NCI-H446 (cell line): ENCODE data around the gene ZNF385A.

Experiments used
- DNase-seq, 2 experiments: peaks; one replicate each; lab custom pipeline; 2025; lab: John Stamatoyannopoulos, UW

The ZNF385A gene

DNA sequence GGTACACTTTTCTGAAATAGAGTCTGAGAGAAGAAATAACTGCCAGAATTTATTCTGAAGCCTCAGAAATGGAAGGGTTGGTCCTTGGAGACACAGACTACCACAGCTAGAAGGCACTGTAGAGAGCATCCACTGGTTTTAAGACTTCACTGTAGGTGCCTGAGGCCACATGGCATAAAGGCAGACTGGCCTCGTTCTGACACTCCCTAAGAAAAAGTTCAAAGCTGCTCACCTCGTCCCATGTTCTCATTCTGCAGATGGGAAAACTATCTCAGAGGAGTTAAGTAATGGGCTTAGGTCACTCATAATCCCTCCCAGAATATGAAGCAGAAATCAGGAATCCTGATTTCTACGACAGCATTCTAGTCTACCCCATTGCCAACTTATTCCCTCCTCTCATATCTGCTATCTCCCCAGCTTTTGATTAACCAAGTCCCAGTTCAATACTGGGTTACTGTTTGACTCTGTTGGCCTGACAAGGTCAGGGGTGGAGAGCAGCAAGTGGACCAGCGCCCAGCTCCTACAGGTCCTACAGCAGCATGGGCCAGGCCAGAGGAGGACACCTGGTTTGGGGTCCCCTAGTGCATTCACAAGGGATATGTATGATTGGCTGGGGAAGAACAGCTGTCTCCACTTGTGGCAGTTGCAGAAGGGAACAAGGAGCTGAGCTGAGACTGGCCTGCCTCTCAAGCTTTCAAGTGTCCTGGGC lies 30.8 kb upstream of the ZNF385A start:
- DNase-seq = no peak

DNA sequence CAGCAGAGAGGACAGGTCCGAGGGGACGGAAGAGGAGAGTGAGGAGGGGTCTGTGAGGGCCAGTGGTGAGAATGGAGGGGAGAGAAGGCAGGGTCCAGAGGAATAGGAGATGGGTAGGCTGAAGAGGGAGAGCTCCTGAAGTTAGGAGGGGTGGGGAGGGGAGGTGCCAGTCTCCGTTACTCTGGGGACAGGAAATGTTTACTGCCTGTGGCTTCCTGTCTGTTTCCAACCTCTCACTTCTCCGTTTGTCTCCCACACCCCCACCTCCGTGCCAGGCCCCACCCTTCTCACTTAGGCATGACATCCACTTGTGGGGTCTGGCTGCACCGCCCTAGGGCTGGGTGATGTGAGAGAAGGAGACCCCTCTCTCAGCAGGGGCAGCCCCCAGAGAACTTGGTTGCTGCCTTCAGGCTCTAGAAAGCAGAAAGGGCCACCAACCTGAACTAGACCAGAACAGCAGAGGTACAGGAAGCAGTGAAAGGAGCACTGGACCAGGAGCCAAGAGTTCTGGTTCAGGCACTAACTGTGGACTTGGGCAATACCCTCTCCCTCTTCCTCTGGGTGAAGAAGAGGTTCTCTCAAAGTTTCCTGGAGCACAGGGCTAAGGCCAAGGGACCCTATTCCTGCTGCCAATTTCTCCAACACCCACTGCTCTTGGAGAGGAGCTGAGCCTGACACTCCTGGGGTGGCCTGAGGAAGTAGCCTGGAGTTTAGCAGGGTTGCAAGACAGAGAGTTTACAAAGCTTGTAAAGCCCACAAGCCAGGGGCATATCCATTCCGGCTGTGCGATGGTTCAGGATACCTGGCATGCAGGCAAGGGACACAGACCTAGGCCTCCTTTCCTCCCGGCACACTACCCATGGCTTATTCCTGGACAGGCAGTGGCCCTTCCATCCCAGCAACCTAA lies 29.0 kb upstream of the ZNF385A start:
- DNase-seq = no peak

DNA sequence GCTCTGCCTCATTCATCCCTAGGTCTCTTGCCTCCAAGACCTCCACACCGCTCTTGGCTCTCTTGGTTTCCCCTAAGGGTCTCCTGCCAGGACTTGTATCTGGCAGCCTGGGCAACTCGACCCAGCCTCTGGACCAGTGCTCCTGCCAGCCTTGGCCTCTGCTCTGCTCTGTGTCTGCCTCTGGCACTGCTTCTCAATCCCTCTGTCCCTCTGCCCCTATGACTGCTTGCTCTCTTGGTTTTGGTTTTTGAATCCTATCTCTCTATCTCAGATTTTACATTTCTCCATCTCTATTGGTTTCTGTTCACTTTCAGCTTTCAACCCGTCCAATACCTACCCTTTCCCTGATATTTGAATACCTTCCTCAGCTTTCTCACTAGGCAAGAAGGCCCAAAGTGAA lies 28.3 kb upstream of the ZNF385A start:
- DNase-seq = no peak

DNA sequence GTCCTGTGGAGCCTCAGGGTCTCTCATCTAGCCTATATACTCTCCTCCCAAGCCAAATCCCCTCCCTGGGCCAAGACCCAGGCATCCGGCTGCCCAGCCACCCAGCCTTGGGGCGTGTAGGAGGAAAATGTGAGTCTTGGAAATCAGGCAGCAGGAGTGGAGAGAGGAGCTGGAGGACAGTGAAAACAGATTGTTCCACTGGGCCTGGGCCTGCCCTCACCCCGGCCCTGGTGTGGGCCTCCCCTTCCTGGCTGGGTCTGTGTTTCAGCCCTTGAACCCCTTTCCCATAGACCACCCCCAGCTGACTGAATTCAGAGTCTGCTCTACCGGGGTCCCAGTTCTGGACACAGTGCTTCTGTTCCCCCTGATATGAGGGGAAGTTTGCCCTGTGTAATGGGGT lies 27.8 kb upstream of the ZNF385A start:
- no peak for DNase-seq

DNA sequence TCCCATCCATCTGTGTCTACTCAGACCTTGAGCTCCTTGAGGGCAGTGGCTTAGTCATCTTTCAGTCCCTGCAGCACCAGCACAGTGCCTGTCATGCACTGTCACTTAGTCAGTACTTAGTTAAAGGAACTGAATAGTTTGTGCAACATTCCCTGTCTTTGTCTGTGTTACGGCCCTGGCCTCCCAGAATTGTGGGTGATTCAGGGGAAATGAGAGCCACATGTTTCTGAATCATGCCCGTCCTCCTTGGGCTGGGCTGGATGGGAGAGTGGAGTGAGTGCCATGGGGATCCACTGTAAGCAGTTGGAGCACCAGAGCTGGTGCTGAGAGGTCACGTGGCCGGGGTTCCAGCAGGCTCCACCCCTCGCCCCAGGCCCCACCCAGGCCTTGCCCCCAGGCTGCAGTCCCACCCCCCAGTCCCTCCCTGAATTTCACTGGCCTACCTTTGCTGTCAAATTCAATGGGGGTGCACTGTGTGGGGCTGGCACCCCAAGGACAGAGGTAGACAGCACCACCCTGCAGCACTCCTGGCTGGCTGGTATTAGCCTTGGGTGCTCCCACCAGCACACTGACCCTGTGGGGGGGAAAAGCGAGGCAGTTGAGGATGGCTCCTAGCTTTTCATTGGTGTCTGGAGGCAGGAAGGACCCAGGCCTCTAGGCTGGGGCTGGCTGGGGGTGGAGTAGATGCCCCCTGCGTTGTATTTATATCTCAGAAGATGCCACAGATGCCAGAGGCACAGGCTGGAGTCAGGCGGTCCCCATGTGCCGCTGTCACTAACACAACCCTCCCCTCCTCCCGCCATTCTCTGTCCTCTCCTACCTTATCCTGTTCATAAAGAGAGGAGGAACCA lies 27.1 kb upstream of the ZNF385A start:
- no peak for DNase-seq

DNA sequence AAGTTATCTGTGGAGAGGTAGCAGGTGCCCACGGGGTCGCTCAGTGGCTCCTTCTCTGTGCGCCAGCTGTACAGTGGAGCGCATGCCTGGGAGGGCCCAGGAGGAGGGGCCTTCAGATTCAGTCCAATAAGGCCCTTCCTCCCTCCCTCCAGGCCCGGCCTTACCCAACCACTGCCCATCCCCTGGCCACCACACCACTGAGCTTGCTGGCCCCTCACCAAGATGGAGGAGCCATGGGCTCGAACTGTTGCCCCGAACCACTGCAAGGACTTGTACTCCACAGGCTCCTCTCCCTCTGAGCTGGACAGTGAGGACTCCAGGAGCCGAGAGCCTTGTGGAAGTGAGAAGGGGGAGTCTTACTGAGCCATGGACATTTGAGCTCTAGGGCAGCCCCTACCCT lies 24.7 kb upstream of the ZNF385A start:
- DNase-seq = no peak

DNA sequence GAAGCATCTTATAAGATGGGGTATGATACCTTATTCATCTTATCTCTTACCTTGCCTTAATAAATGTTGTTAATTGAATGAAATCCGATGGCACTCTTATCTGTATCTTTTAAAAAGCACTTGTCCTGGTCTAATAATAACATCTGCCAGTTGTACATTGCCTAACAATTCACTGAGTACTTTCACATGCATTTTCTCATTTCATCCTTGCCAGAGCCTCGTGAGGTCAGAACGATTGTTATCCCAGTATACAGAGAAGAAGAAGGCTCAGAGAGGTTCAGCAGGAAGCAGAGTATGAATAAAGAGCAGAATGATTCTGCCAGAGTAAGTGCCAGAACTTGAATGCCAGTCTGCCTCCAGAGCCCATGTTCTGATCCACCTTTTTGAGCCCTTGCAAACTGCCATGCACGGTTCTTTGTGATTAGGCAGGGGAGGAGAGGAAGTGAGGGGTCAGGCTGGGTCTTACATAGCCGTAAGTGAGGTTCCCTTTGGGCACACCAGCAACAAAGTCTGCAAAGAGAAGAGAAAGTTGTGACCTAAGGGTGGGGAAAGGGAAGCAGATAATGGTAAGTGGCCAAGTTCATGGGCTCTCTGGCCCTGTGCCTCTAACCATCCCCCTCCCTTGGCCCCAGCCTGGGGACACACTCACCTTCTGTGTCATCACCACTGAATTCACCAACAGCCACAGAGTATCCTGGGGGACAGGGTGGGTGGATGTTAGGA lies 22.8 kb upstream of the ZNF385A start:
- DNase-seq = no peak

DNA sequence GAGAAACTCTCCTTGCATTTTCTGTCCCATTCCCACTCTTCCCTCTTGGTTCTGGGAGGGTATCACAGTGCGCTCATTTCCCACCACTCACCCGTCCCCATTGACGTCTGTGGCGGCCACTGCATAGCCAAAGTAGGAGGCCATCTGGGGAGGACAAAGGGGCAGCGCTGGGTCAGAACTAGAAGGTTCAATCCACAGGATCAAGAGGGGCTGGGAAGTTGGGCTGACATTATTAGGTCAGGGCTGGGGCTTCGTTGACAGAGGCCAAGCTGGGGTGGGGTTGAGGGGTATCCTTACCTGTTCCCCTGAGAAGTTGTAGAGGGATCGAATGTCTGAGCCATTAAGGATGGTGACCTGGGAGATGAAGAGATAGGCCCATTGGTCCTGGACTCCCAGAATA lies 21.0 kb upstream of the ZNF385A start:
- no peak for DNase-seq

DNA sequence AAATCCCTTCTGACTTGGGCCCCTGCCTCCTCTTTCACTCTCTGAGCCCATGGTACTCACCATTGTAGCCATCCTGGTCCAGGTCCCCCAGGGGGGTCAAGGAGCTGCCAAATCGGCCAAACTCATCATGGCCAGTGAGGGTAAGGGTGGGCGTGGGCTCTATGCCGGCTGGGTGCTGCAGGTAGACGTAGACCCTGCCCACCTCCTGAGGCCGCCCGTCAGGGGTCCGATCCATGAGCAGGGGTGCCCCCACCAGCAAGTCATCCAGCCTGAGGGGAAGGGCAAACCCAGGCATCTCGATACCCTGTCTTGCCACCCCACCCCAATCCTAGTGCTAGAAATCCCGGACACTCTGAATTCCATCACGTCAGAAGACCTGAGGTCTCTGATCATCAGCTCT lies 20.6 kb upstream of the ZNF385A start:
- DNase-seq = no peak

DNA sequence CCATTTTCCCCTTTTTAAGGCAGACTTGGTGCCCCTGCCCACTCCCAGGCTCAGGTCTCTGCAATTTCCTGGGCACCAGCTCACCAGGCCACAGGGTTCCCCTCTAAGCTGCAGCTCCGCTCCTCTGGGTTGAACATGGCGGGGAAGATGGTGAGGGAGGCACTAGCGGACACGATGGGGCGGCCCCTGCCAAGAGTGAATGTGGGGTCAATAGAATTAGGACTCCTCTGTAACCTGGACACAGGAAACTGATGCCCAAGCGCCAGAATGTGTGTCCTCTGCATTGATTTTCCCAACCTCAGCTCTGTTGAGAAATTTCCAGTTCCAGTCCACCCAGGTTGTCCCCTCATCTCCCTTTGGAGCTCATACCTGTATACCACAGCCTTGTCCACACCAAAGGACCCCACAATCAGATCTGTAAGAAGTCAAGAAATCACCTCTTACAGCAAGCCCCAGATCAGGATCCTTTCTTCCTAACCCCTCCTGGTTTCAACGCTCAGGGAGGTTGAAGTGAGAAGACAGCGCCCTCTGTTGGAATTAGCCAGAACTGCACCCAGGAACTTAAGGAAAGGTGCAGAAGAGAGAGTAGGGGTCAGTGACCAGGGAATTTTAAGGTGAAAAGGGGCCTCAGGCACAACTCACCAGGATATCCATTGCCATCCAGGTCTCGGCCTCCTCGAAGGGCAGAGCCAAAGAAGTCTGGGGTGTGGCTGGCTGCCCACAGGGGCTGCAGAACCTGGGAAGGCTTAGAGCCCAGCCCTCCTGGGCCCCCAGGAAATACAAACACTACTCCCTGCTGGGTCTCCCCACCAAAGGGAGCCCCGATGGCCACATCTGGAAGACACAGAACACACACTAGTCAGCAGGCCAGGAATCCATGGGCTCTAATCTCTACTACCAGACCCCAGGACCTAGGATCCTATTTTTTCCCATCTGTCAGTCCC lies 19.8 kb upstream of the ZNF385A start:
- DNase-seq = peak; percentile 6 to 59

DNA sequence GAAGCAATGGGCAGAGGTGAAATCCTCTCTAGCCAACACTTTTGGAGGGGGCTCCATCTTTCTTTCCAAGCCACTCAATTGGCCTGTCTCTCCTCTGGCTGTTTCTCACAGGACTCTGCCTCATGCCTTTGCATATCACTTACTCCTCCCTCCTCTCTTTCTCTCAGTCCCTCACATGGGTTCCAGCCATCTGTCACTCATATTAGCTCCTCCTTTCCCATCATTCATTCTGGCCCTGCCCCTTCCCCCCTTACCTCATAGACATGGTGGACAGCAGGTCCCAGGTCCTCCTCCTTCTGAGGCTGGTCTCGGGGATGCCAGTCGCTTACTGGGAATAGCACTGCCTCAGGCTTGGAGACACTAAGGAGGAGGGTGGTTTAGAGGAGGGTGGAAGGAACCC lies 16.6 kb upstream of the ZNF385A start:
- no peak for DNase-seq

DNA sequence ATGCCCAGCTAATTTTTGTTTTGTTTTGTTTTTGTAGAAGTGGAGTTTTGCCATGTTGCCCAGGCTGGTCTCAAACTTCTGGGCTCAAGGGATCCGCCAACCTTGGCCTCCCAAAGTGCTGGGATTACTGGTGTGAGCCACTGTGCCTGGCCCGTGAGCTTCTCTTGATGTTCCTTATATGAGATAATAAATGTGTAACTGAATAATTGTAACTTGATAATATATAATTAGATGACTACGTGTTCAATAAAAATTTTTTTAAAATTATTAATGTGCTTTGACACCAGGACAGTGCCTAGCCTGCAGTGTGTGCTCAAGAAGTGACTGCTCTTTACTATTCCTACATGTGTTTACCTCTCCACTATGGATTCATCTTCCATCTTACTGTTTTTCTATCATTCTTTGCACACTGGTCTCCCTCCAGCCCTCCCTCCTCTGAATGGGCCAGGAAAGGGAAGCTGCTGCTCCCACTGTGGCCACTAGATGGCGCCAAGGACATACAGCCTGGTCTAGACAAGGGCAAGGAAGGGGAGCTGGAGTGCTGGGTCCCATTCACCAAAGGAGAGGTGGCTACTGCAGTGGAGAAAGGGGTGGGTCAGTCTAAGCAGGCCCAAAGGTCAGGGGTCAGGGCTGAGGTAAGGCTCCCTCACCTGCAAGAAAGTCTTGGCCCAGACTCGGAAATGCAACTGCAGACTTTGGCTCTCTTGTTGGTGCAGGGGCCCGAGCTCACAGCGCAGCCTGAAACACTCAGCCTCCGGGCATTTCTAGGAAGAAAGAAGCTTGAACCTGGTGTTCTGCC lies 14.7 kb upstream of the ZNF385A start:
- peak; percentile 40 to 74 for DNase-seq

DNA sequence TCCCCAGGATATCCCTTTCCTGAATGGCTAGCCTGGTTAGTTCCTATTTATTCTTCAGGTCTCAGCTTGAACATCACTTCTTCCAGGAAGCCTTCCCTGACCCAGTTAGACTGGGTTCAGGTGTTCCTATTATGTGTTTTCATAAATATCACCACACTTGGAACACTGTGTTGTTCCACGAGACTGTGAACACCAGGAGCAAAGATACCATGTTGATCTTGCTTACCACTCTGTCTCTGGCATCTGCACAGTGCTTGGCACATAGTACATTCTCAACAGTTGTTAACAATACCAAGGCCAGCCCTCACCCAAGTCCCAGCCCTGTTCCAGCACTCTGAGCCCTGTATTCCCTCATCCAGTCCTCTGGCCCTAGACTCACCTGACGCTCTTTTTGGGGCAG lies 13.7 kb upstream of the ZNF385A start:
- DNase-seq = no peak

DNA sequence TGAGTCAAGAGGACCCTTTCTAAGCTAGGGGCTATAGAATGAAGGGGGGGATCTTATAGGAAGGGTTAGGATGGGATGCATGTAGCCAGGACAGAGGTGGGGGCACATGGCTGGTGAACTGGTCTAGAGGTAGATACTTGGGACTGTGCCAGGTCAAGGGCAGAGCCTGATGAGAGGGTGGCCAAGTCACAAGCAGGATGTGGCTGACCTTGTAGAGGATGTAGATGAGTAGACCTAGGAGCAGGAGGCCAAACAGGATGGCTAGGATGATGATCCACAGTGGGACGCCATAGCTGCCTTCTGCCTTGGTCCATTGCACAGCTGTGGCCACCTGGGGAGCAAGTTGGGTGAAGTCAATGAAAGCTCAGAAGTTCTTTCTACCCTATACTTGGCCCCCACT lies 12.6 kb upstream of the ZNF385A start:
- no peak for DNase-seq

DNA sequence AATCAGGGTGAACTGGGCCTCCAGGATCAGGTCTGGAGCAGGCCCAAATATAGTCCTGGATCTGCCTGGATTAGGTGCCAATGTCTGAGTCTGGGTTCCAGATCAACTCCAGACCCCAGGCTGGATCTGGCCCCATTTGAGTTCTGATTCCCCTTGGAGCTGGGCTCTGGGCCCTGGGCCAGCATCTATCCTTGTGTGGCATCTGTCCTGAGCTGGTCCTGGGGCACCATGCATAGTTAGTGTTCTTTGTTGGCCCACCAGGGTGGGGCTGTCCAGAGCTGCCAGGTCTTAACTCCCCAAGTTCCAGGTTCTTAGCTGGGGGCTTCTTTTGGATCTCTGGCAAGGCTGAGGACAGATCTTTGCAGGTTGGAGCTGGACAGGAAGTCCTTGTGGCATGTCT lies 11.0 kb upstream of the ZNF385A start:
- peak in 1 of 2 experiments; percentile 9 for DNase-seq

DNA sequence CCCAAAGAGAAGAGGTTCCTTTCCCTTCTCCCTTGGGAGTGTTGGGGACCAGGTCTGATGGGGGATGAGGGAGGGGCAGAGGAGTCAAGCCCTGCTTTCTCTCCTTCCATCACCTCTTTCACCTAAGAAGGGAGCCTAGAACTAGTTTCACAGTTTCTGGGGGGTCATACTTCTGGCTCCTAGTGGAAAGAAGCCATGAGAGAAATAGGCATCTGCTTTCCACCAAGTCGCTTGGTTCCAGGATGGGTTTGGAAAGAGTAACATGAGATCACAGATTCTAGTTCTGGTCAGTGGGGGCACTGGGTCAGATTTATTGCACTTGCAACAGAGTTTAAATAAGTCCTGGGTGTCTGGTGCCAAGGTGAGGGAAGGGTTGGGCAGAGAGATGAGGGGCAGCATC lies 10.5 kb upstream of the ZNF385A start:
- no peak for DNase-seq

DNA sequence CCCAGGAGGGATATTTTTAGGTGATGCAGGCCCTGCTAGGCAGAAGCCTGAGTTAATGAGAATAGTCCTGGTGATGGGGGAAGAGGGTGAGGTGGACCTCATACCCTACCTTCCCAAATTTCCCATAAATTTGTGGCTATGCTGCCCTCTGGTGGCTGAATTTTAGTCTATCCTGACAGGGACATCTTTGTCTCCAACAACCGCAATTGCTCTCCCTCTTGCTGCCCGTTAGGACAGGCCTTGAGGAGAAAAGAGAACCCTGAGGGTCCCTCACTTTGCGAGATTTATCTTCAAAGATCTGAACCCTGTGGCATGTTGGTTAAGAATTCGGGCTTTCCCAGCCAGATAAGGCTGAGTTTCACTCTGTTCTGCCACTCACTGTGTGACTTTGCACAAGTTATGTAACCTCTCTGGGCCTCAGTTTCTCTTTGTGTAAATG lies 9.8 kb upstream of the ZNF385A start:
- DNase-seq = peak; percentile 37 to 69

DNA sequence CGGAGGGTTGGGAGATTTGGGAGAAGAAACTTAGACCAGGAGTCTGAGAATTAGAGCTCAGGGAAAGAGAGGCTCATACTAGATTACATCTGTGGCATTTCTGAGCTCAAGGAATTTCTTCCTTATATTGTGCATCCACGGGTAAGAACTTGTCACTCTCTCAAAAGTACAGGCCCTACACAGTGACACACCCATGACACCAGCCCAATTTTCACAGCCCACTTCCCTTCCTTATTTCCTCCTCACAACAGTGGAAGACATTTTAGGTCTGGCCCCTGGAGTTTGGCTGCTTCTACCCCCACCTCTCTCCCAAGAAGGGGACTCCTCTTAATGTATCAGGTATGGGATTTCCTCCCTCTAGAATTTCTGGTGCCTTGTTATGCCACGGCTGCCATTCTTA lies 9.2 kb upstream of the ZNF385A start:
- no peak for DNase-seq

DNA sequence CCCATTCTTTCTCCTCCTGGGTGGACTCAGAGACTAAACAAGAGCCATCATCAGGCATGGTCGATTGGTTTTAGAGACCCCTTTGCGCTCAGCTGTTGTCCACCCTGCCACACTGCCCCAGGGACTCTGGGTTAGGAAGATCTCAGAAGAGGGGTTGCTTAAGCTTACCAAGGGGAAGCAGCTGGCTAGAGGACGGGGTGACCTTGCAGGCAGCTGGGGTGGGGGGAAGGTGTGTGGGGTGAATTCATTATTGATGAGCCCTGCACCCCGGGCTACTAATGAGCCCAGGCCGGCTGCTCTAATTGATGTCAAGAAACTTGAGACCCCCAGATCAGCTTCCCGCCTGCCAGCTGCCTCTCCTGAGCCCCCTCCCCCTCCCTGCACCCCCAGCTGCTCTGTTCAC lies 8.7 kb upstream of the ZNF385A start:
- DNase-seq = no peak
